Chondrocyte (in vitro differentiated cells): Measurements from ENCODE around the gene SLC22A23. TPM values are rescaled to one million over a fixed set of nuclear protein-coding genes. Genes with fewer than 3 reads are reported as not detected.

Experiments
- DNase-seq: peaks from one replicate; pipeline ENCODE4 v3.0.0; 2021; ENCODE audit warnings: mixed read lengths, low spot score
- H3K27ac Mint-ChIP-seq: one replicate; pipeline ENCODE4 v1.8.0; 2021; ENCODE audit warnings: mild to moderate bottlenecking, moderate library complexity, mixed read lengths; ENCODE audit not compliant: unreplicated experiment
- H3K27me3 Mint-ChIP-seq: 2 replicates; pipeline ENCODE4 v1.8.0; 2021; ENCODE audit warnings: low read depth, mixed read lengths
- H3K36me3 Mint-ChIP-seq: 2 replicates; pipeline ENCODE4 v1.8.0; 2021; ENCODE audit warnings: low read depth, mixed read lengths
- H3K4me1 Mint-ChIP-seq: 2 replicates; pipeline ENCODE4 v1.8.0; 2021; ENCODE audit warnings: low read depth, mild to moderate bottlenecking, mixed read lengths
- H3K4me3 Mint-ChIP-seq: one replicate; pipeline ENCODE4 v1.8.0; 2021; ENCODE audit warnings: mild to moderate bottlenecking, moderate library complexity, mixed read lengths; ENCODE audit not compliant: unreplicated experiment
- H3K9me3 Mint-ChIP-seq: 2 replicates; pipeline ENCODE4 v1.8.0; 2021; ENCODE audit warnings: low read depth, mixed read lengths
- total RNA-seq: library from RNA; stranded (reverse); gene quantifications from 3 replicates; pipeline ENCODE4 v1.2.1, GENCODE V29; 2021
- TF ChIP-seq, protein P1 (sequence below): fragments of 200-600 bp; sonication (generic); IDR thresholded peaks from 2 replicates; pipeline ENCODE4 v1.5.0; 2021; ENCODE audit warnings: antibody characterized with exemption, mild to moderate bottlenecking, moderate library complexity

SLC22A23 gene
- total RNA-seq, 1 donor from 2014 or later, result 36.4 TPM

DNA sequence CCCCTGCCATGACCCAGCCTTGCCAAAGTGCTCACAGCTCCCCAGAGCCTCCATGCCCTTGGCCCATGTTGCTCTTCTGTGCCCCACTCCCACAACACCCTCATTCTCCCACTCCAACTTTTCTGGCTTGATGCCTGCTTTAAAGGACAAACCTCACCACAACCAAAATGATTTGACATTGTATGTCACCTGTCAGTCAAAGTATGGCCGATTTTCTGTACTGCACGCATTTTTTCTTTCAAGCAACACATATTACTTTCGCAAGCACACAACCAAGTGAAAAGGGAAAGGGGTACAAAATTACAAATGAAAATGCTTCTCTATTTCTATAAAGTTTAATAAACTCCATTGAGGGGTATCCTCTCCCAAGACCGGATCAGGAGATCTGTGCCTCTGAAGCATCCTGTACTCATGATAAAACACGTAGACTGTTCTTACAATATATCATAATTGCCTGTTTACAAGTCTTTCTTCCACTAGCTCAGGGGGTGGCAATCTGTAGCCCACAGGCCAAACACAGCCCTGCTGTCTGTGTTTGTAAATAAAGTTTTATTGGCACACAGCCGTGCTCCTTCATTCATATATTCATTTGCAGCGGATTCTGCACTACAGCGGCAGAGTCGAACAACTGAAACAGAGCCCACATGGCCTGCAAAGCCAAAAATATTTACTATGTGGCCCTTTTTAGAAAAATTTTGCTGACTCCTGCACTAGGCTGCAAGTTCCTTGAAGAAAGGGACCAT lies 32.5 kb downstream of the SLC22A23 start:
- H3K4me3 Mint-ChIP-seq, result no peak overlapping the region
- peaks cover 58% of the 10 kb centered on the region for H3K4me1 Mint-ChIP-seq
- no peaks in the 10 kb centered on the region for H3K9me3 Mint-ChIP-seq
- H3K27ac Mint-ChIP-seq, result peak overlapping the region; percentile 6
- no peaks in the 10 kb centered on the region for H3K27me3 Mint-ChIP-seq
- no peaks in the 10 kb centered on the region for H3K36me3 Mint-ChIP-seq
- TF ChIP-seq, protein P1, sequence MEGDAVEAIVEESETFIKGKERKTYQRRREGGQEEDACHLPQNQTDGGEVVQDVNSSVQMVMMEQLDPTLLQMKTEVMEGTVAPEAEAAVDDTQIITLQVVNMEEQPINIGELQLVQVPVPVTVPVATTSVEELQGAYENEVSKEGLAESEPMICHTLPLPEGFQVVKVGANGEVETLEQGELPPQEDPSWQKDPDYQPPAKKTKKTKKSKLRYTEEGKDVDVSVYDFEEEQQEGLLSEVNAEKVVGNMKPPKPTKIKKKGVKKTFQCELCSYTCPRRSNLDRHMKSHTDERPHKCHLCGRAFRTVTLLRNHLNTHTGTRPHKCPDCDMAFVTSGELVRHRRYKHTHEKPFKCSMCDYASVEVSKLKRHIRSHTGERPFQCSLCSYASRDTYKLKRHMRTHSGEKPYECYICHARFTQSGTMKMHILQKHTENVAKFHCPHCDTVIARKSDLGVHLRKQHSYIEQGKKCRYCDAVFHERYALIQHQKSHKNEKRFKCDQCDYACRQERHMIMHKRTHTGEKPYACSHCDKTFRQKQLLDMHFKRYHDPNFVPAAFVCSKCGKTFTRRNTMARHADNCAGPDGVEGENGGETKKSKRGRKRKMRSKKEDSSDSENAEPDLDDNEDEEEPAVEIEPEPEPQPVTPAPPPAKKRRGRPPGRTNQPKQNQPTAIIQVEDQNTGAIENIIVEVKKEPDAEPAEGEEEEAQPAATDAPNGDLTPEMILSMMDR, result no peak
- DNase-seq, result no peak

DNA sequence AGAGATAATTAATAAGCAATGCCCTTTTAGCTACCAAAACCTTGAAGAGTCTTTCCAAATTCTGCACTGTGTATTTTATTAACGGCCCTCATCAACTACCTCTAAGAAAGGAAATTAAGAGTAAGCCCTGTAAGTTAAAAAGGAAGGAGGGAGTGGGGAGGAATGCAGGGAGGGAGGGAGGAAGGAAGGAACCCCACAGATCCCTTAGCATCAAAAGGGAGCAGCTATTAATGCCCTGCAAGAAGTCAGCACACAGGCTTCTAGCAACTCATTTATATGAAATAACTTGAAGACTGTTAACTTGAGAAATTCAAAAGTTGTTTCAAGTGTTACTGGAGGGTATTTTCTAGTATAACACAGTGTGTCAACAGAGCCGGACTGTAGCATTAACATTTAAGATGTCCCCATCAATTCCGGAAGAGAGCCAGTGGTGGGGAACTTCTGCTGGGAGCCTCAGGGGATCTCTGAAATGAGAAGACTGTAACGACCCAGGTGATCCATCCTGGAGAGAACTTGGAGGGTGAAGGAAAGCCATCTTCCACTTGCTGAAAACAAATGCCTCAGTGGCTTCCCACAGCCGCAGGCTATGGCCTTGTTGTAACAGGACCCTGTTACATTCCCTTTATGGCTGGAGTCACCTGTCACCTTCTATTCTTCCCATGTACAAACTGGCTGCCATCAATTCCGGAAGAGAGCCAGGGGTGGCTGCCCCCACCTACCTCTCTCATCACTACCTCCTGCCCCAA lies 33.2 kb downstream of the SLC22A23 start:
- no peak overlapping the region for H3K27ac Mint-ChIP-seq
- H3K36me3 Mint-ChIP-seq, result no peaks in the 10 kb centered on the region
- TF ChIP-seq, protein P1, result no peak
- peaks cover 62% of the 10 kb centered on the region for H3K4me1 Mint-ChIP-seq
- H3K9me3 Mint-ChIP-seq, result no peaks in the 10 kb centered on the region
- DNase-seq, result no peak
- no peak overlapping the region for H3K4me3 Mint-ChIP-seq
- no peaks in the 10 kb centered on the region for H3K27me3 Mint-ChIP-seq

DNA sequence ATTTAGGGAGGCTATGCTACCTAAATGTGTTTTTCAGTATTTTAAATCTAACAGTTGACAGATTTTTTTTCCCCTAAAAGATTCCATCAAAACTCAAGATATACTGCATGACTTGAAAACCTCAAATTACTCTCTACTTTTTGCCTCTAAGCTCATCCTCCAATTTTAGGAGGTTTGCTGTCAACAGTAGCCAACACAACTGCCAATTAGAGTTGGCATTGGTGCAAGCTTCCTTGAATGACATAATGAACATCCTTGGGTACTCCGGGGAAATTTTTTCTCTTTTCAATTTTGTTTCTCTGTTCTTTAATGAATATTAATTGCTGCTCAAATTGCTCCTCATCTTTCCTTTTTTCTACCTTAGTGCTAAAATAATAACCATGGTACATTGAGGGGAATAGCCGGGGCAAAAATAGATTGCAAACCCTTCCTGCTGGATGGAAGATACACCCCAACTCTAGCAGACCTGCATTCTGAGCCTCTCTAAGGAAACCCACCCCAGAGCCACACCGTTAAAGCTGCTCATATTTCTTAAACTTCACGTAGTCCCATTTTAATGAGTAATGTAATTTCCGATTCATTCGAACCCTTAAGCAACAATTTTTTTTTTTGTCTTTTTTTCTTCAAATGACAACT lies 34.3 kb downstream of the SLC22A23 start:
- DNase-seq, result no peak
- TF ChIP-seq, protein P1, result no peak
- no peaks in the 10 kb centered on the region for H3K9me3 Mint-ChIP-seq
- H3K4me1 Mint-ChIP-seq, result peaks cover 57% of the 10 kb centered on the region
- H3K36me3 Mint-ChIP-seq, result no peaks in the 10 kb centered on the region
- H3K27me3 Mint-ChIP-seq, result no peaks in the 10 kb centered on the region
- no peak overlapping the region for H3K27ac Mint-ChIP-seq
- H3K4me3 Mint-ChIP-seq, result no peak overlapping the region

DNA sequence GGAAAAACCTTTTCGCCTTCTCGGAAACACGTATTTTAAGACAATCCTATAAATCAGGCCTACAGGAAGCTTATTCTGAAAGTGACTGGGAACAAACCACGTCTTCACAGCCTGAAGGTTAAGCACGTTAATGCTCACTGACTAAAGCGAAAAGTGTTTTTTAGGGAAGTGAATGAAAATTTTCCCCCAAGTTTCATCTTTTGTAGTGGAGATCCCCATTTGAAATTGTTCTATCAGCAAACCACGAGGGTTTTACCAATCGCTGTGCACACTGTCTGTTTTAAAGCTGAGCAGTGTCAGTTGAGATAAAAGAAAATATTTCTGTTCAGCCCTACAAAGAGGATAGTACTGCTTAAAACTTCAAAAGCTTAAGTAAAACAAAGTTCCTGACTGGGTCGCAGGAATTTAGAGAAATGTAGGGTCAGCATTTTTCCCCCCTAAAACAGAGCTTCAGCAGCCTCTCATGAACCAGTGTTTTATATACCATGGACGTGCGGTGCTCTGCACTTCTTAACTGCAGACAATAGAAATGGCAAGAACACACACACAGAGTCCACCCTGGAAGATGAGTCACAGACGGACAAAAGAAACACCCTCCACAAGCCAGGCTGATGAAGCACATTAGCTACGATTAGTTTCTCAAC lies 34.9 kb downstream of the SLC22A23 start:
- peaks cover 51% of the 10 kb centered on the region for H3K4me1 Mint-ChIP-seq
- no peak overlapping the region for H3K27ac Mint-ChIP-seq
- H3K27me3 Mint-ChIP-seq, result no peaks in the 10 kb centered on the region
- no peak overlapping the region for H3K4me3 Mint-ChIP-seq
- DNase-seq, result no peak
- no peaks in the 10 kb centered on the region for H3K9me3 Mint-ChIP-seq
- H3K36me3 Mint-ChIP-seq, result no peaks in the 10 kb centered on the region
- TF ChIP-seq, protein P1, result no peak

DNA sequence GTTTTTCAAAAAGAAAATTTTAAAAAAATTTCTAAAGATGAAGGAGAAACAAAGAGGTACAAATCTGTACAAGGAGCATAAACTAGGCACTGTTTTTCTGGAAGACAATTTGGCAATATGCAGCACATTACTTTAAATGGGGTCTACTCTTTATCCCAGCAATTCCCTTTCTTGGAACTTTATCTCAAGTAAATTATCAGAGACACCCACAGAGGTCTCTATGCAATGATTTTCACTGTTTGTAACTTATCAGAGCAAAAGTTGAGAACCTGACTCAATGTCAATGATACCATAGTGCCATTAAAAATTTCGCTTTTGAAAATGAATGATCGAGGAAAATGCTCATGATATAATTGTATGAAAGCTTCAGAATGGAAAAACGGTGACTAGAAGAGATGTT lies 35.7 kb downstream of the SLC22A23 start:
- Mint-ChIP-seq H3K4me1 (peaks cover 44% of the 10 kb centered on the region), H3K4me3 (no peak overlapping the region), H3K36me3 (no peaks in the 10 kb centered on the region), H3K9me3 (no peaks in the 10 kb centered on the region), H3K27ac (no peak overlapping the region), H3K27me3 (no peaks in the 10 kb centered on the region)
- TF ChIP-seq, protein P1, result no peak
- DNase-seq, result no peak
